Neuronal stem cell (in vitro differentiated cells): ENCODE results near the gene ZNF236.
A peak's percentile ranks its signal among the peaks of the same experiment; 100 is the strongest.
"Not testable (repeated sequence)": the region's sequence is repeated elsewhere in the genome, so short reads cannot be mapped to it uniquely, and the experiment has no call there.

Experiments used
- DNase-seq: peaks from one replicate; pipeline ENCODE4 v3.0.0-alpha.2; 2013; ENCODE audit warnings: low spot score
- H2AFZ ChIP-seq: one replicate; pipeline ENCODE4 v1.6.1; 2013; ENCODE audit warnings: mild to moderate bottlenecking, low read length, inconsistent platforms
- H2AK5ac ChIP-seq: 2 replicates; pipeline ENCODE4 v1.6.1; 2013; ENCODE audit warnings: low read depth, mild to moderate bottlenecking, inconsistent platforms, low read length, moderate library complexity, mixed read lengths
- H2BK120ac ChIP-seq: 2 replicates; pipeline ENCODE4 v1.6.1; 2013; ENCODE audit warnings: low read depth, mild to moderate bottlenecking, inconsistent platforms, low read length, moderate library complexity, mixed read lengths
- H2BK12ac ChIP-seq: one replicate; pipeline ENCODE4 v1.6.1; 2013; ENCODE audit warnings: low read length, inconsistent platforms
- H2BK15ac ChIP-seq: 2 replicates; pipeline ENCODE4 v1.6.1; 2013; ENCODE audit warnings: mild to moderate bottlenecking, low read length, inconsistent platforms, mixed read lengths
- H2BK5ac ChIP-seq: one replicate; pipeline ENCODE4 v1.6.1; 2013; ENCODE audit warnings: inconsistent platforms, mild to moderate bottlenecking, low read length, moderate library complexity
- H3K14ac ChIP-seq: one replicate; pipeline ENCODE4 v1.6.1; 2013; ENCODE audit warnings: low read length, inconsistent platforms
- H3K18ac ChIP-seq: 2 replicates; pipeline ENCODE4 v1.6.1; 2013; ENCODE audit warnings: low read length, inconsistent platforms
- H3K23ac ChIP-seq: 2 replicates; pipeline ENCODE4 v1.6.1; 2013; ENCODE audit warnings: low read depth, mild to moderate bottlenecking, mixed read lengths, low read length, inconsistent platforms; ENCODE audit not compliant: poor library complexity
- H3K27ac ChIP-seq: replicated peaks from 3 replicates; pipeline ENCODE4 v1.5.1; 2013; ENCODE audit warnings: low read length, inconsistent platforms
- H3K27me3 ChIP-seq, 3 experiments: 2 replicates each; pipeline ENCODE4 v1.6.1; 2013; ENCODE audit warnings: low read length in 3 of 3, mild to moderate bottlenecking in 2 of 3, inconsistent platforms in 1 of 3, low read depth in 1 of 3, mixed read lengths in 1 of 3, moderate library complexity in 1 of 3; ENCODE audit not compliant: control insufficient read depth in 3 of 3, insufficient read depth in 3 of 3
- H3K36me3 ChIP-seq, 2 donors: replicated peaks in 1 of 2; 2 replicates each; pipeline ENCODE4 v1.6.1; 2013; ENCODE audit warnings: low read length in 2 of 2; ENCODE audit not compliant: control insufficient read depth in 2 of 2, insufficient read depth in 2 of 2
- H3K4ac ChIP-seq: 2 replicates; pipeline ENCODE4 v1.6.1; 2013; ENCODE audit warnings: inconsistent platforms, mild to moderate bottlenecking, low read length, moderate library complexity
- H3K4me1 ChIP-seq, 2 donors: 1 replicate in 1 of 2; 2 replicates in 1 of 2; pipeline ENCODE4 v1.6.1; 2013; ENCODE audit warnings: low read length in 2 of 2, low read depth in 1 of 2; ENCODE audit not compliant: control insufficient read depth in 2 of 2, insufficient read depth in 1 of 2
- H3K4me2 ChIP-seq: one replicate; pipeline ENCODE4 v1.6.1; 2013; ENCODE audit warnings: mild to moderate bottlenecking, low read length, inconsistent platforms; ENCODE audit not compliant: insufficient read depth, poor library complexity, severe bottlenecking
- H3K4me3 ChIP-seq, 2 donors: 2 replicates each; pipeline ENCODE4 v1.5.1; 2013; ENCODE audit warnings: low read length in 2 of 2, mild to moderate bottlenecking in 2 of 2, inconsistent platforms in 1 of 2, moderate library complexity in 1 of 2
- H3K79me1 ChIP-seq: one replicate; pipeline ENCODE4 v1.6.1; 2013; ENCODE audit warnings: low read depth, mild to moderate bottlenecking, inconsistent platforms, low read length, moderate library complexity
- H3K9ac ChIP-seq: one replicate; pipeline ENCODE4 v1.6.1; 2013; ENCODE audit warnings: mild to moderate bottlenecking, low read depth, low read length, inconsistent platforms; ENCODE audit not compliant: poor library complexity
- H3K9me3 ChIP-seq, 2 donors: replicated peaks in 1 of 2; 2 replicates each; pipeline versions ENCODE3 to v1.6.1; 2013; ENCODE audit warnings: low read length in 2 of 2, mild to moderate bottlenecking in 2 of 2, inconsistent platforms in 1 of 2, low read depth in 1 of 2, mixed read lengths in 1 of 2, moderate library complexity in 1 of 2; ENCODE audit not compliant: control insufficient read depth in 2 of 2, insufficient read depth in 1 of 2
- H4K8ac ChIP-seq: one replicate; pipeline ENCODE4 v1.6.1; 2013; ENCODE audit warnings: low read depth, mild to moderate bottlenecking, inconsistent platforms, low read length, moderate library complexity
- H4K91ac ChIP-seq: one replicate; pipeline ENCODE4 v1.6.1; 2013; ENCODE audit warnings: low read length, low read depth, mild to moderate bottlenecking, inconsistent platforms; ENCODE audit not compliant: poor library complexity
- WGBS, 2 donors: extraction: QIAGEN DNeasy Blood & Tissue Kit; methylation state at CpG; one replicate each; pipeline ENCODE4 v1.1.7; 2013; ENCODE audit warnings: missing lambda C conversion rate in 2 of 2, mixed read lengths in 1 of 2; ENCODE audit not compliant: insufficient read length in 2 of 2, insufficient replicate concordance in 1 of 2; ENCODE audit errors: extremely low coverage in 2 of 2; 5-methylcytosine and 5-hydroxymethylcytosine counted together

Gene ZNF236

DNA sequence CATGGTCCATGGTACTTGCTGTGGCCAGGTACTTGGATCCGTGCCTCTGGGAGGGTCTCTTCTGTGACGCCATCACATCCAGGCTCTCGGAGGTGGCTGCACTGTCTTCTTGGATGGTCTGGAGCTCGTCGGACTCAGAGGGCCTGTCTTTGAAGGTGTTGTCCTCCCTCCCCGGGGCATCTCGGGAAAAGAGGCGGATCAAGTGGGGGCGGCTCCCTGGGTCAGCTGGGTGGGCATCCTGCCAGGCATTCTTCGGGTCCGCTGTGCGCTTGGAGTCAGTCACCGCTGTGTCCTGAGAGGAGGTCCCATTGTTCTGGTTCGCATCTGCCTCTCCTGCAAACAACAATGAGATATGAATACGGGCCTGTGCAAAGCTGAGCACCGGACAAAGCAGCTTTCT lies 194.6 kb downstream of the ZNF236 start:
- Histone ChIP-seq H3K27ac (no peak overlapping the region), H3K9me3 (no peaks in the 10 kb centered on the region), H2BK15ac (no peak overlapping the region), H4K8ac (no peak overlapping the region), H3K4ac (no peak overlapping the region), H2BK5ac (no peak overlapping the region), H2AFZ (no peak overlapping the region), H3K23ac (no peak overlapping the region), H3K9ac (no peak overlapping the region), H3K18ac (no peak overlapping the region), H3K4me1 (peaks cover 0 to 12% of the 10 kb centered on the region in 2 donors), H3K4me3 (no peak overlapping the region), H3K14ac (no peak overlapping the region), H3K27me3 (no peaks in the 10 kb centered on the region), H2AK5ac (peak overlapping the region; percentile 16), H3K36me3 (no peaks in the 10 kb centered on the region), H3K79me1 (no peaks in the 10 kb centered on the region), H4K91ac (no peak overlapping the region), H3K4me2 (no peak overlapping the region), H2BK120ac (no peak overlapping the region), H2BK12ac (no peak overlapping the region)
- DNase-seq: no peak
- WGBS, 2 donors: no CpG with 5 or more reads among the region's 16 CpGs

DNA sequence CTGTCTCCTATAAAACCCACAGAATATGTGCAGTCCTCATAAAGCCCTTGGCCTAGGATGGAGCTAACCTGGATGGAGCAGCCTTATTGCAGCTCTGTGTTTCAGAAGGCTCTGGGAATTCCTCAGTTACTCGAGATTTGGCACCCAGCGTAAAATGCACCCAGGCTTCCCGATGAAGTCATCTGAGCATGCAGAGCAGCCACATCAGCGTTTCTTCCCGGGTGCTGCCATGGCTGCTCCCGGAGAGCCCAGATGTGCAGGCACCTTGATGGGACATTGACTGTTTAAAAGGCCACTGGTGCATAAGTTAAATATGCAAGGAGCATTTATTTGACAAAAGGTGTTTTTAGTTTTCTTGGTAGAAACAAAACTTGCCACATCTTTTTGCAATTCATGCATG lies 195.0 kb downstream of the ZNF236 start:
- Histone ChIP-seq H3K4me1 (peaks cover 0 to 12% of the 10 kb centered on the region in 2 donors), H2AFZ (no peak overlapping the region), H3K18ac (no peak overlapping the region), H2AK5ac (no peak overlapping the region), H4K8ac (no peak overlapping the region), H3K36me3 (no peaks in the 10 kb centered on the region), H4K91ac (no peak overlapping the region), H3K4ac (no peak overlapping the region), H2BK15ac (no peak overlapping the region), H3K79me1 (no peaks in the 10 kb centered on the region), H3K27me3 (no peaks in the 10 kb centered on the region), H2BK12ac (no peak overlapping the region), H3K9ac (no peak overlapping the region), H3K4me2 (no peak overlapping the region), H3K4me3 (no peak overlapping the region), H3K9me3 (no peaks in the 10 kb centered on the region), H3K27ac (no peak overlapping the region), H2BK120ac (no peak overlapping the region), H3K23ac (no peak overlapping the region), H2BK5ac (no peak overlapping the region), H3K14ac (no peak overlapping the region)
- DNase-seq: no peak
- WGBS, 2 donors: no CpG with 5 or more reads among the region's 6 CpGs

DNA sequence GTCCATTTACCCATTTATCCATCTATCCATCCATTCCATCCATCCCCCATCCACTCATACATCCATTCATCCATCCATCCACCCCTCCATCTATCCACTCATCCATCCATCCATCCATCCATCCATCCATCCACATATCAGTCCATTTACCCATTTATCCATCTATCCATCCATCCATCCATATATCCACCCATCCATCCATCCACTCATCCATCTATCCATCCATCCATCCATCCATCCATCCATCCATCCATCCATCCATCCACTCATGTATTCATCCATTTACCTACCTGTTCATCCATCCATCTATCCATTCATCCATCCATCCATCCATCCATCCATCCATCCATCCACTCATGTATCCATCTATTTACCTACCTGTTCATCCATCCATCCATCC lies 196.3 kb downstream of the ZNF236 start:
- not testable (repeated sequence) for H3K36me3 ChIP-seq, H2BK5ac ChIP-seq, H2AFZ ChIP-seq, H3K18ac ChIP-seq, H3K4me3 ChIP-seq, H4K91ac ChIP-seq, H4K8ac ChIP-seq, H3K14ac ChIP-seq, H3K27ac ChIP-seq, H3K23ac ChIP-seq, H3K9me3 ChIP-seq, H3K9ac ChIP-seq, H2BK15ac ChIP-seq, H3K79me1 ChIP-seq, H2BK120ac ChIP-seq, H3K4ac ChIP-seq, DNase-seq, H3K27me3 ChIP-seq, H3K4me2 ChIP-seq, H2BK12ac ChIP-seq, H2AK5ac ChIP-seq
- H3K4me1 ChIP-seq: peaks cover 0 to 10% of the 10 kb centered on the region in 2 donors

DNA sequence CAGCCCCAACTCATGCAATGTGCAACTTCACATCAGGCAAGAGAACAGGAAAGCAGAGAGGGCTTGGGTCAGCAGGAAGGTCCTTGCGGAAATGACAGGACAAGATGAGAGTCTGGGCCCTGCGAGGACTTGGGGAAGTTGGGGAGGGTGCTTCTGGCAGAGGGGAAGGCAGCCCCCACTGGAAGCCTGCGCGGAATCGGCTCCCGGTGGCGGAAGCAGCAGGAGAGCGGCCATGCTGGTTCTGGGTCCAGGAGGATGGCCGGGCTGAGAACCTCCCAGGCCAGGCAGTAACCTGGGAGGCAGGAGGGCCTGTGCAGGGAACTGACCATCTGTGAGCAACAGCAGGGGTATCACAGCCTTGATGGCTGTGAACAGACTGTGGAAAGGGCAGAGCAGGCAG lies 197.3 kb downstream of the ZNF236 start:
- WGBS, 2 donors: no CpG with 5 or more reads among the region's 9 CpGs
- no peak overlapping the region for H3K9ac ChIP-seq

More for the DNA sequence above, 197.3 kb downstream of the ZNF236 start:
- H4K91ac ChIP-seq: no peak overlapping the region
- H2BK12ac ChIP-seq: no peak overlapping the region
- H2AK5ac ChIP-seq: no peak overlapping the region
- no peaks in the 10 kb centered on the region for H3K9me3 ChIP-seq
- H2BK5ac ChIP-seq: no peak overlapping the region
- H3K14ac ChIP-seq: no peak overlapping the region
- no peaks in the 10 kb centered on the region for H3K36me3 ChIP-seq
- H2BK120ac ChIP-seq: no peak overlapping the region
- H3K79me1 ChIP-seq: no peaks in the 10 kb centered on the region
- no peak overlapping the region for H2BK15ac ChIP-seq
- H3K4me1 ChIP-seq: peaks cover 0 to 5% of the 10 kb centered on the region in 2 donors
- H3K23ac ChIP-seq: peak overlapping the region; percentile 16
- H4K8ac ChIP-seq: no peak overlapping the region
- H3K4me2 ChIP-seq: no peak overlapping the region
- H2AFZ ChIP-seq: no peak overlapping the region
- no peak for DNase-seq
- H3K4ac ChIP-seq: no peak overlapping the region
- no peak overlapping the region for H3K27ac ChIP-seq
- peak overlapping the region in 1 of 2 donors; percentile 35 for H3K4me3 ChIP-seq
- H3K18ac ChIP-seq: no peak overlapping the region
- no peaks in the 10 kb centered on the region for H3K27me3 ChIP-seq
